ENCODE measurements around the gene SLC39A9. TPM values are rescaled to one million over a fixed set of nuclear protein-coding genes. Genes with fewer than 3 reads are reported as not detected.

The SLC39A9 gene
- total RNA-seq, 1 experiment from 2014 or later: 80.2 TPM

DNA sequence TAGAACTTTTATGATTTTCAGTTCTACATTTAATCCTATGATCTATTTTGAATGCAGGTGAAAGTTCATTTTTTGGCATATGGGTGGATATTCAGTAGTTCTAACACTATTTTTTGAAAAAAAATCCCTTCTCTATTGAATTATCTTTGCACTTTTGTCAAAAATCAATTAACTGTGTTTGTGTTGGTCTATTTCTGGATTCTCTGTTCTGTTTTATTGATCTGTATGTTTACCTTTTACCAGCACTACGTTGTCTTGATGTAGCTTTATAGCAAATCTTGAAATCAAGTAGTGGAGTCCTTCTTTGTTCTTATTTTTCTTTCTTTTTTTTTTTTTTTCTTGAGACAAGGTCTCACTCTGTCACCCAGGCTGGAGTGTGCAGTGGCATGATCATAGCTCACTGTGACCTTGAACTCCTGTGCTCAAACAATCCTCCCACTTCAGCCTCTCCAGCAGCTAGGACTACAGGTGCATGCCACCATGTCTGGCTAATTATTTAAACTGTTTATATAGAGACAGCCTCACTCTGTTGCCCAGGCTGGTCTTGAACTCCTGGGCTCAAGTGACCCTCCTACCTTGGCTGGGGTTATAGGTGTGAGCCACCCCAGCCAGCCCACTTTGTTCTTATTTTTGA, 31.9 kb downstream of the SLC39A9 start:
- no peaks in the 10 kb centered on the region for H3K9me3 ChIP-seq (ENCODE audit: control insufficient read depth in 1 of 2, insufficient read depth in 1 of 2, low read depth in 1 of 2, low read length in 2 of 2)
- peaks cover 2 to 9% of the 10 kb centered on the region in 2 experiments; a peak in 3 of 4 replicates for H3K36me3 ChIP-seq (ENCODE audit: control insufficient read depth in 1 of 2, insufficient read depth in 2 of 2, low read length in 2 of 2)
- no peaks in the 10 kb centered on the region; the same call in 1 of the 2 replicates for H3K9me2 ChIP-seq (ENCODE audit: insufficient read depth)
- no TSS peak for BruUV-seq (replicated peaks)
- no peak overlapping the region for H3K27ac ChIP-seq (ENCODE audit: low read depth, low read length)
- TF ChIP-seq EZH2 (IDR thresholded peaks at IDR 0.05) (no peak), SP1 (IDR thresholded peaks at IDR 0.05; ENCODE audit: low read depth) (no peak), TCF7L2 (IDR thresholded peaks at IDR 0.05; ENCODE audit: borderline replicate concordance, extremely low read depth, insufficient read depth, insufficient read length) (no peak), ATF3 (IDR thresholded peaks at IDR 0.05) (no peak), MAX (IDR thresholded peaks at IDR 0.05) (no peak), FOSL1 (IDR thresholded peaks at IDR 0.05; ENCODE audit: low read depth) (no peak), RAD21 (IDR thresholded peaks at IDR 0.05; ENCODE audit: low read depth) (no peak), POLR2A (IDR thresholded peaks at IDR 0.05; ENCODE audit: borderline replicate concordance, extremely low read depth, insufficient read depth, insufficient read length) (no peak)
- TF ChIP-seq, protein P1, sequence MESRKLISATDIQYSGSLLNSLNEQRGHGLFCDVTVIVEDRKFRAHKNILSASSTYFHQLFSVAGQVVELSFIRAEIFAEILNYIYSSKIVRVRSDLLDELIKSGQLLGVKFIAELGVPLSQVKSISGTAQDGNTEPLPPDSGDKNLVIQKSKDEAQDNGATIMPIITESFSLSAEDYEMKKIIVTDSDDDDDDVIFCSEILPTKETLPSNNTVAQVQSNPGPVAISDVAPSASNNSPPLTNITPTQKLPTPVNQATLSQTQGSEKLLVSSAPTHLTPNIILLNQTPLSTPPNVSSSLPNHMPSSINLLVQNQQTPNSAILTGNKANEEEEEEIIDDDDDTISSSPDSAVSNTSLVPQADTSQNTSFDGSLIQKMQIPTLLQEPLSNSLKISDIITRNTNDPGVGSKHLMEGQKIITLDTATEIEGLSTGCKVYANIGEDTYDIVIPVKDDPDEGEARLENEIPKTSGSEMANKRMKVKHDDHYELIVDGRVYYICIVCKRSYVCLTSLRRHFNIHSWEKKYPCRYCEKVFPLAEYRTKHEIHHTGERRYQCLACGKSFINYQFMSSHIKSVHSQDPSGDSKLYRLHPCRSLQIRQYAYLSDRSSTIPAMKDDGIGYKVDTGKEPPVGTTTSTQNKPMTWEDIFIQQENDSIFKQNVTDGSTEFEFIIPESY (IDR thresholded peaks at IDR 0.05; ENCODE audit: extremely low read depth, insufficient replicate concordance, low read length): no peak
- TF ChIP-seq, protein P2, sequence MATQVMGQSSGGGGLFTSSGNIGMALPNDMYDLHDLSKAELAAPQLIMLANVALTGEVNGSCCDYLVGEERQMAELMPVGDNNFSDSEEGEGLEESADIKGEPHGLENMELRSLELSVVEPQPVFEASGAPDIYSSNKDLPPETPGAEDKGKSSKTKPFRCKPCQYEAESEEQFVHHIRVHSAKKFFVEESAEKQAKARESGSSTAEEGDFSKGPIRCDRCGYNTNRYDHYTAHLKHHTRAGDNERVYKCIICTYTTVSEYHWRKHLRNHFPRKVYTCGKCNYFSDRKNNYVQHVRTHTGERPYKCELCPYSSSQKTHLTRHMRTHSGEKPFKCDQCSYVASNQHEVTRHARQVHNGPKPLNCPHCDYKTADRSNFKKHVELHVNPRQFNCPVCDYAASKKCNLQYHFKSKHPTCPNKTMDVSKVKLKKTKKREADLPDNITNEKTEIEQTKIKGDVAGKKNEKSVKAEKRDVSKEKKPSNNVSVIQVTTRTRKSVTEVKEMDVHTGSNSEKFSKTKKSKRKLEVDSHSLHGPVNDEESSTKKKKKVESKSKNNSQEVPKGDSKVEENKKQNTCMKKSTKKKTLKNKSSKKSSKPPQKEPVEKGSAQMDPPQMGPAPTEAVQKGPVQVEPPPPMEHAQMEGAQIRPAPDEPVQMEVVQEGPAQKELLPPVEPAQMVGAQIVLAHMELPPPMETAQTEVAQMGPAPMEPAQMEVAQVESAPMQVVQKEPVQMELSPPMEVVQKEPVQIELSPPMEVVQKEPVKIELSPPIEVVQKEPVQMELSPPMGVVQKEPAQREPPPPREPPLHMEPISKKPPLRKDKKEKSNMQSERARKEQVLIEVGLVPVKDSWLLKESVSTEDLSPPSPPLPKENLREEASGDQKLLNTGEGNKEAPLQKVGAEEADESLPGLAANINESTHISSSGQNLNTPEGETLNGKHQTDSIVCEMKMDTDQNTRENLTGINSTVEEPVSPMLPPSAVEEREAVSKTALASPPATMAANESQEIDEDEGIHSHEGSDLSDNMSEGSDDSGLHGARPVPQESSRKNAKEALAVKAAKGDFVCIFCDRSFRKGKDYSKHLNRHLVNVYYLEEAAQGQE (IDR thresholded peaks at IDR 0.05; ENCODE audit: low read depth): no peak
- no peak overlapping the region for H3K9ac ChIP-seq (ENCODE audit: low read length)
- no peak overlapping the region for H3K4me3 ChIP-seq (replicated peaks in 1 of 2; ENCODE audit: low read depth in 1 of 2, low read length in 2 of 2)
- no peaks in the 10 kb centered on the region for H3K27me3 ChIP-seq (ENCODE audit: insufficient read depth, low read length)
- ATAC-seq (no peak), DNase-seq (ENCODE audit: low read depth, low spot score) (no peak)
- peaks cover 78% of the 10 kb centered on the region for H3K79me2 ChIP-seq (ENCODE audit: insufficient read depth, low read length)
- POLR2A ChIA-PET: no interaction called here
- no peak overlapping the region for H2AFZ ChIP-seq (ENCODE audit: low read depth, low read length, poor library complexity, severe bottlenecking)
- RAD21 ChIA-PET (ENCODE audit: low non-redundant PET in 1 of 2, low total read pairs in 2 of 2, uncharacterized antibody in 2 of 2, unreplicated experiment in 2 of 2): no interaction called here
- CTCF ChIA-PET: no interaction called here
- intact Hi-C loops (cut with micrococcal nuclease): no loop called here
- 0 out of 2 replicates have a peak, but pooled peaks cover 5% of the 10 kb centered on the region for H4K20me1 ChIP-seq (ENCODE audit: insufficient read depth)
- H3K4me2 ChIP-seq (ENCODE audit: low read length): no peak overlapping the region
- H3K4me1 ChIP-seq (ENCODE audit: control insufficient read depth in 1 of 2, insufficient read depth in 2 of 2, low read length in 2 of 2): no peaks in the 10 kb centered on the region
